ENCODE data around the gene CLEC4D. TPM values are rescaled to one million over a fixed set of nuclear protein-coding genes. Genes with fewer than 3 reads are reported as not detected.
"Not testable (repeated sequence)": the region's sequence is repeated elsewhere in the genome, so short reads cannot be mapped to it uniquely, and the experiment has no call there.

The CLEC4D gene
- total RNA-seq, 1 donor from 2014 or later: not detected

- Mint-ChIP-seq H3K36me3 (ENCODE audit: low read depth) (no peaks in the 10 kb centered on the region), H3K27me3 (ENCODE audit: insufficient read depth) (peaks cover 30% of the 10 kb centered on the region), H3K4me3 (no peak overlapping the region), H3K4me1 (ENCODE audit: low read depth) (peaks cover 6% of the 10 kb centered on the region), H3K27ac (no peak overlapping the region), H3K9me3 (no peaks in the 10 kb centered on the region)
- intact Hi-C loops (cut with micrococcal nuclease): no loop called here
- DNase-seq (ENCODE audit: low spot score): no peak
Measured at GRCh38 chr12:8501720-8502119, 11.6 kb upstream of the CLEC4D start.

DNA sequence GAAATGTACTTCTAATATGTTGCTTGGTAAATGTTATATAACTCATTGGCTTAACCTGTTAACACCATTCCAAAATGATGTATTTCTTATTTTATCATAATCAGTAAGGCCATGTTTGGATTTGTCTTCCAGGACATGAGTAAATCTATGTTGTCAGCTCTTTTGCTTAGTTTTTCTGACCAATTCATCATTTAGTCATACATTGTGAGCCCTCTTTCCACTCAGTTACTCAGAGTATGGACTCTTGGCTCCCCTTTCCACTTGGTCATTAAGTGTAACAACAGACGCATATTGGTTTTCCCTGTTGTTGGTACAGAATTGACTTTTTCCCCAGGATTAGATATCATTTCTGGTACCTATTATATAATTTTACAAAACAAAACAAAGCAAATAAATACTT lies 9.0 kb upstream of the CLEC4D start:
- intact Hi-C loops (cut with micrococcal nuclease): no loop called here
- H3K27ac Mint-ChIP-seq: no peak overlapping the region
- no peaks in the 10 kb centered on the region for H3K9me3 Mint-ChIP-seq
- H3K4me3 Mint-ChIP-seq: no peak overlapping the region
- peaks cover 6% of the 10 kb centered on the region for H3K4me1 Mint-ChIP-seq (ENCODE audit: low read depth)
- H3K27me3 Mint-ChIP-seq (ENCODE audit: insufficient read depth): peaks cover 27% of the 10 kb centered on the region
- no peaks in the 10 kb centered on the region for H3K36me3 Mint-ChIP-seq (ENCODE audit: low read depth)
- DNase-seq (ENCODE audit: low spot score): no peak

- Mint-ChIP-seq H3K4me3 (no peak overlapping the region), H3K36me3 (ENCODE audit: low read depth) (no peaks in the 10 kb centered on the region), H3K9me3 (no peaks in the 10 kb centered on the region), H3K27ac (no peak overlapping the region), H3K4me1 (ENCODE audit: low read depth) (no peaks in the 10 kb centered on the region), H3K27me3 (ENCODE audit: insufficient read depth) (peaks cover 24% of the 10 kb centered on the region)
- intact Hi-C loops (cut with micrococcal nuclease): no loop called here
- no peak for DNase-seq (ENCODE audit: low spot score)
Measured at GRCh38 chr12:8507596-8507995, 5.7 kb upstream of the CLEC4D start.

GRCh38 chr12:8508223-8508622 lies 5.1 kb upstream of the CLEC4D start:
- intact Hi-C loops (cut with micrococcal nuclease): no loop called here
- no peak overlapping the region for H3K4me3 Mint-ChIP-seq
- H3K4me1 Mint-ChIP-seq (ENCODE audit: low read depth): no peaks in the 10 kb centered on the region
- no peaks in the 10 kb centered on the region for H3K36me3 Mint-ChIP-seq (ENCODE audit: low read depth)
- no peak for DNase-seq (ENCODE audit: low spot score)
- peaks cover 27% of the 10 kb centered on the region for H3K27me3 Mint-ChIP-seq (ENCODE audit: insufficient read depth)
- H3K27ac Mint-ChIP-seq: no peak overlapping the region
- no peaks in the 10 kb centered on the region for H3K9me3 Mint-ChIP-seq

DNA sequence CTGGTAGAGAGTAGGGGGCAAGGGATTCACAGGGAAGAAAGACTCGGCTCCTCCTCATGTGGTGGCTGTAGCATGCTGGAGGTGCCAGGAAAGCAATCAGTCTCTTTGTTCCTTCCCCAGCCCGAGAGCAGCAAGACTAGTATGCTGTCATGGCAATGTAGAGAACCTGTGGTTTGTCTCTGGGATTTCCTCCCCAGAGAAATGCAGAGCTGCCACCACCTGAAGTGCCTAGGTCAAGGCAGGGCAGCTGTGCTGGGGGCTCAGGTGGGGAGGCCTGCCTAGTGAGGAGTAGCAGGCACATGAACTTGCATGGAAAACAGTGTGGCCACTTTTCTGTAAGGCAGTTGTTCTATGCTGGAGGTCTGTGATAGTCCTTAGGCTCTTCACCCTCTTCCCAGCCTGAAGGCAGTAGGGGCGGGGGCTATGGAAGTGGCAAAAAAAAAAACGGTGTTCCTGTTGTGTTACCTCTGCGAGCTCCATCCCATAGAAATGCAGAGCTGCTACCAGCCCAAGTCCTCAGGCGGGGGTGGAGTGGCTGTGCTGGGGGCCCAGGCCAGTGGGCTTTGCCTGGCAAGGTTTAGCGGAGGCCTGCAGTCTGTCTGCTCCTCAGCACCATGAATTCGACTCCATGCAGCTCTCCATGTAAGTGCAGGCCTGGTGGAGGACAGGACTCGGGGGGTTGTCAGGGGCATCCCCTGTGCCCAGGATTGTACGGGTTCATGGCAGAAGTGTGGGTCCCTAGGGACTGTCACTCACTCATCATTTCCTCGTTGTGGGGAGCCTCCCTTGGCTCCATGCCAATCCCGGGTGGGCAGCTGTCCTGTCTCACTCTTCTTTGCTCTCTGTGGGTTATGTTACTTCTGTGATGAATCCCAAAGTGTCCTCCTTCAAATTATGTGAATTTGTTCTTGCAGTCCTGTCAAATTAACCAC lies 4.1 kb upstream of the CLEC4D start:
- no peaks in the 10 kb centered on the region for H3K9me3 Mint-ChIP-seq
- H3K27me3 Mint-ChIP-seq (ENCODE audit: insufficient read depth): peaks cover 34% of the 10 kb centered on the region
- H3K27ac Mint-ChIP-seq: no peak overlapping the region
- H3K36me3 Mint-ChIP-seq (ENCODE audit: low read depth): no peaks in the 10 kb centered on the region
- H3K4me3 Mint-ChIP-seq: no peak overlapping the region
- intact Hi-C loops (cut with micrococcal nuclease): no loop called here
- DNase-seq (ENCODE audit: low spot score): no peak
- H3K4me1 Mint-ChIP-seq (ENCODE audit: low read depth): no peaks in the 10 kb centered on the region

- no peak for DNase-seq (ENCODE audit: low spot score)
- H3K4me1 Mint-ChIP-seq (ENCODE audit: low read depth): no peaks in the 10 kb centered on the region
- no peaks in the 10 kb centered on the region for H3K36me3 Mint-ChIP-seq (ENCODE audit: low read depth)
- no peak overlapping the region for H3K27ac Mint-ChIP-seq
- no peaks in the 10 kb centered on the region for H3K9me3 Mint-ChIP-seq
- H3K27me3 Mint-ChIP-seq (ENCODE audit: insufficient read depth): peaks cover 25% of the 10 kb centered on the region
- H3K4me3 Mint-ChIP-seq: no peak overlapping the region
- intact Hi-C loops (cut with micrococcal nuclease): no loop called here
Measured at GRCh38 chr12:8517971-8518370, 4.7 kb downstream of the CLEC4D start.

GRCh38 chr12:8519171-8519570 lies 5.9 kb downstream of the CLEC4D start:
- H3K4me3 Mint-ChIP-seq: no peak overlapping the region
- H3K27me3 Mint-ChIP-seq (ENCODE audit: insufficient read depth): peaks cover 17% of the 10 kb centered on the region
- intact Hi-C loops (cut with micrococcal nuclease): no loop called here
- DNase-seq (ENCODE audit: low spot score): no peak
- H3K9me3 Mint-ChIP-seq: no peaks in the 10 kb centered on the region
- H3K36me3 Mint-ChIP-seq (ENCODE audit: low read depth): no peaks in the 10 kb centered on the region
- H3K4me1 Mint-ChIP-seq (ENCODE audit: low read depth): no peaks in the 10 kb centered on the region
- no peak overlapping the region for H3K27ac Mint-ChIP-seq

DNA sequence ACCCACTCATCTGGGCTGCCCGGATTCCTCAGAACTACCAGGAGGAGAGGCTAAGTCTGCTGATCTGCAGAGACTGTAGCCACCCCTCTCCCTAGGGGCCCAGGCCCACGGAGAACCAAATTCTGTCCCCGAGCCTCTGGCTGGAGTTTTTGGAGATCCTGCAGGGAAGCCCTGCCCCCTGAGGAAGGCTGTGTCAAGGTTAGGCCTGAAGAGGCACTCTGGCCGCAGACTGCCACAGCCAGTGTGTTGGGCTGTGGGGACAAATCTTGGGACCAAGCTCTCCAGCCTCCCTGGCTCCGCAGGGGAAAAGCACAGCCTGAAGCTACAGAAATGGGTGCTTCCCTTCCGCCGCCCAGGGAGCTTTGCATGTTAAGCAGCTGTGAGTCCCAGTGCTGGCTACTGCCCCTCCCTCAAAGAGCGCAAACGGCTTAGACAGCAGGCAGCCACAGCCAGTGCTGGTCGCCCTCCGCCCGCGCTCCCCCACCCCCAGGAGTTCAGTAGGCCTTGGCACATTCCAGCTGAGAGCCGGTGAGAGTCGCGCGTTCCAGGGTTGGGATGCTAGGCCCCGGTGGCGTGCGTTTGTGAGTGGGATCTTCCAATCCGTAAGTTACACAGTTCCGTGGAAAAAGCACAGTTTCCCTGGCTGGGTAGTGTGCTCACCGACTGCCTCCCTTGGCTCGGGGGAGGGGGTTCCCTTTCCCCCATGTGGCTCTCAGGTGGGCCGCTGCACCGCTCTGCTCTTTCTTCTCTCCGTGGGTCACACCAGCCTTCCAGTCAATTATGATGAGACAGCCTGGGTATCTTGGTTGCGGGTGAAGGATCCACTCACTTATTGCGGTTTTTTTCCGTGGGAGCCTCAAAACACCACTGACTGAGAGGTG lies 14.2 kb downstream of the CLEC4D start:
- Mint-ChIP-seq H3K4me1 (ENCODE audit: low read depth) (no peaks in the 10 kb centered on the region), H3K9me3 (peaks cover 5% of the 10 kb centered on the region), H3K27me3 (ENCODE audit: insufficient read depth) (peaks cover 10% of the 10 kb centered on the region), H3K36me3 (ENCODE audit: low read depth) (no peaks in the 10 kb centered on the region), H3K27ac (no peak overlapping the region), H3K4me3 (no peak overlapping the region)
- DNase-seq (ENCODE audit: low spot score): no peak
- intact Hi-C loops (cut with micrococcal nuclease): no loop called here

GRCh38 chr12:8532045-8532444 lies 18.7 kb downstream of the CLEC4D start:
- no peak overlapping the region for H3K4me3 Mint-ChIP-seq
- no peaks in the 10 kb centered on the region for H3K9me3 Mint-ChIP-seq
- intact Hi-C loops (cut with micrococcal nuclease): no loop called here

GRCh38 chr12:8537820-8538219 lies 24.5 kb downstream of the CLEC4D start:
- DNase-seq (ENCODE audit: low spot score); H3K4me3 Mint-ChIP-seq; H3K36me3 Mint-ChIP-seq (ENCODE audit: low read depth); H3K9me3 Mint-ChIP-seq; H3K4me1 Mint-ChIP-seq (ENCODE audit: low read depth); intact Hi-C loops (cut with micrococcal nuclease); H3K27ac Mint-ChIP-seq: not testable (repeated sequence)
- H3K27me3 Mint-ChIP-seq (ENCODE audit: insufficient read depth): peaks cover 44% of the 10 kb centered on the region

More at GRCh38 chr12:8532045-8532444, 18.7 kb downstream of the CLEC4D start:
- H3K27ac Mint-ChIP-seq: no peak overlapping the region
- H3K4me1 Mint-ChIP-seq (ENCODE audit: low read depth): no peaks in the 10 kb centered on the region
- H3K27me3 Mint-ChIP-seq (ENCODE audit: insufficient read depth): peaks cover 24% of the 10 kb centered on the region
- H3K36me3 Mint-ChIP-seq (ENCODE audit: low read depth): no peaks in the 10 kb centered on the region
- no peak for DNase-seq (ENCODE audit: low spot score)

- H3K27ac Mint-ChIP-seq; H3K4me1 Mint-ChIP-seq (ENCODE audit: low read depth); H3K9me3 Mint-ChIP-seq; H3K4me3 Mint-ChIP-seq; DNase-seq (ENCODE audit: low spot score); H3K36me3 Mint-ChIP-seq (ENCODE audit: low read depth); intact Hi-C loops (cut with micrococcal nuclease): not testable (repeated sequence)
- H3K27me3 Mint-ChIP-seq (ENCODE audit: insufficient read depth): peaks cover 38% of the 10 kb centered on the region
Measured at GRCh38 chr12:8540831-8541230, 27.5 kb downstream of the CLEC4D start, which contains the start of gene CLEC4E. TSS of gene CLEC4E (minus strand) at chr12:8540905. CDS start at chr12:8540797, 108 bp downstream.

- peaks cover 40% of the 10 kb centered on the region for H3K27me3 Mint-ChIP-seq (ENCODE audit: insufficient read depth)
- H3K27ac Mint-ChIP-seq: no peak overlapping the region
- no peaks in the 10 kb centered on the region for H3K36me3 Mint-ChIP-seq (ENCODE audit: low read depth)
- intact Hi-C loops (cut with micrococcal nuclease): no loop called here
- no peak overlapping the region for H3K4me3 Mint-ChIP-seq
- DNase-seq (ENCODE audit: low spot score): no peak
- H3K9me3 Mint-ChIP-seq: no peaks in the 10 kb centered on the region
- H3K4me1 Mint-ChIP-seq (ENCODE audit: low read depth): no peaks in the 10 kb centered on the region
Measured at GRCh38 chr12:8541562-8541961, 28.3 kb downstream of the CLEC4D start.

- no peak overlapping the region for H3K4me3 Mint-ChIP-seq
- H3K36me3 Mint-ChIP-seq (ENCODE audit: low read depth): no peaks in the 10 kb centered on the region
- no peaks in the 10 kb centered on the region for H3K4me1 Mint-ChIP-seq (ENCODE audit: low read depth)
- H3K9me3 Mint-ChIP-seq: no peaks in the 10 kb centered on the region
- no peak overlapping the region for H3K27ac Mint-ChIP-seq
- peak; percentile 54 for DNase-seq (ENCODE audit: low spot score)
- intact Hi-C loops (cut with micrococcal nuclease): loop anchor here (1.0 kb wide), 4 partner anchors 65 to 505 kb away; no protein-coding TSS in a partner anchor
- H3K27me3 Mint-ChIP-seq (ENCODE audit: insufficient read depth): peaks cover 44% of the 10 kb centered on the region
Measured at GRCh38 chr12:8544295-8544694, 31.0 kb downstream of the CLEC4D start.

Data from activated T-helper 1 cell treated with anti-CD3 and anti-CD28 coated beads, Interleukin-12 subunit alpha, Interleukin-12 subunit beta, Interleukin-2, Interleukin-4 antibody, amounts not matched to agents 30 ng/mL and 10 ng/mL and 1 ng/mL, durations not matched to agents 14 hours and 24 hours and 36 hours (primary cell).